WI38 (cell line): ENCODE data around the gene PPEF1.

ENCODE experiments used
- H3K4me3 ChIP-seq: 2 replicates; pipeline ENCODE4 v1.5.1; 2011; ENCODE audit warnings: low read depth, mild to moderate bottlenecking, control low read depth, low read length
- TF ChIP-seq, protein P1 (sequence below): IDR thresholded peaks from 2 replicates; pipeline ENCODE4 v1.5.1; 2012; ENCODE audit warnings: low read depth, mild to moderate bottlenecking, control low read depth, low read length

PPEF1 gene, protein sequence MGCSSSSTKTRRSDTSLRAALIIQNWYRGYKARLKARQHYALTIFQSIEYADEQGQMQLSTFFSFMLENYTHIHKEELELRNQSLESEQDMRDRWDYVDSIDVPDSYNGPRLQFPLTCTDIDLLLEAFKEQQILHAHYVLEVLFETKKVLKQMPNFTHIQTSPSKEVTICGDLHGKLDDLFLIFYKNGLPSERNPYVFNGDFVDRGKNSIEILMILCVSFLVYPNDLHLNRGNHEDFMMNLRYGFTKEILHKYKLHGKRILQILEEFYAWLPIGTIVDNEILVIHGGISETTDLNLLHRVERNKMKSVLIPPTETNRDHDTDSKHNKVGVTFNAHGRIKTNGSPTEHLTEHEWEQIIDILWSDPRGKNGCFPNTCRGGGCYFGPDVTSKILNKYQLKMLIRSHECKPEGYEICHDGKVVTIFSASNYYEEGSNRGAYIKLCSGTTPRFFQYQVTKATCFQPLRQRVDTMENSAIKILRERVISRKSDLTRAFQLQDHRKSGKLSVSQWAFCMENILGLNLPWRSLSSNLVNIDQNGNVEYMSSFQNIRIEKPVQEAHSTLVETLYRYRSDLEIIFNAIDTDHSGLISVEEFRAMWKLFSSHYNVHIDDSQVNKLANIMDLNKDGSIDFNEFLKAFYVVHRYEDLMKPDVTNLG

DNA sequence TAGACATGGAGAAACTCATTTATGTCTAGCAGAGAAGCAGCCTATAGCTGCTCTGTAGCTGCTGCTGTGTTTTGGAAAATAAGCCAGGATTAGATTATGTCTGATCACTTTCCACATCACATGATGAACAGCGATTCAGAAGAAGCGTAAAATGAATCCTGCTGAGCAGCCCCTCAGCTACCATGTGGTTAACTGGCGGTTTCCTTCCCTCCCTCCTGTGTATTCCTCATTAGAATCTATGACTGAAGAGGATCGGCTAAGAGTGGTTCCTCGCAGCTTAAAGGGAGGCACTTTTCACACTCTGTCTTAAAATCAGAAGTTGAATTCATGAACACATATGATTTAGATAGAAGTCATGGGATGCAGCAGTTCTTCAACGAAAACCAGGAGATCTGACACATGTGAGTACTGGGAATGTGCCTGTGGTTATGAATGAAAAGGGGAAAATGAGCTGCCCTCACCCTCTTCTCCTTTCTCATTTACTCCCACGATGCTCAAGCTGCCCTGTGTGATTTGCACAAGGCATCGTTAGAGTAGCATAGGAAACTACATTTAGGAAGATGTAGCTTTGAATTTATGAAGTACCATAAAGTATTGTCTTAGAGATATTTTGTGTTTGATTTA lies at the start of gene PPEF1:
Gene PPEF1, plus strand, starts transcription at position 220 of the 624 bp plus-strand sequence. Its CDS starts 136 bp downstream, at position 356.
- TF ChIP-seq, protein P1, sequence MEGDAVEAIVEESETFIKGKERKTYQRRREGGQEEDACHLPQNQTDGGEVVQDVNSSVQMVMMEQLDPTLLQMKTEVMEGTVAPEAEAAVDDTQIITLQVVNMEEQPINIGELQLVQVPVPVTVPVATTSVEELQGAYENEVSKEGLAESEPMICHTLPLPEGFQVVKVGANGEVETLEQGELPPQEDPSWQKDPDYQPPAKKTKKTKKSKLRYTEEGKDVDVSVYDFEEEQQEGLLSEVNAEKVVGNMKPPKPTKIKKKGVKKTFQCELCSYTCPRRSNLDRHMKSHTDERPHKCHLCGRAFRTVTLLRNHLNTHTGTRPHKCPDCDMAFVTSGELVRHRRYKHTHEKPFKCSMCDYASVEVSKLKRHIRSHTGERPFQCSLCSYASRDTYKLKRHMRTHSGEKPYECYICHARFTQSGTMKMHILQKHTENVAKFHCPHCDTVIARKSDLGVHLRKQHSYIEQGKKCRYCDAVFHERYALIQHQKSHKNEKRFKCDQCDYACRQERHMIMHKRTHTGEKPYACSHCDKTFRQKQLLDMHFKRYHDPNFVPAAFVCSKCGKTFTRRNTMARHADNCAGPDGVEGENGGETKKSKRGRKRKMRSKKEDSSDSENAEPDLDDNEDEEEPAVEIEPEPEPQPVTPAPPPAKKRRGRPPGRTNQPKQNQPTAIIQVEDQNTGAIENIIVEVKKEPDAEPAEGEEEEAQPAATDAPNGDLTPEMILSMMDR, result no peak
- H3K4me3 ChIP-seq, result no peak within 1 kb of the TSS

DNA sequence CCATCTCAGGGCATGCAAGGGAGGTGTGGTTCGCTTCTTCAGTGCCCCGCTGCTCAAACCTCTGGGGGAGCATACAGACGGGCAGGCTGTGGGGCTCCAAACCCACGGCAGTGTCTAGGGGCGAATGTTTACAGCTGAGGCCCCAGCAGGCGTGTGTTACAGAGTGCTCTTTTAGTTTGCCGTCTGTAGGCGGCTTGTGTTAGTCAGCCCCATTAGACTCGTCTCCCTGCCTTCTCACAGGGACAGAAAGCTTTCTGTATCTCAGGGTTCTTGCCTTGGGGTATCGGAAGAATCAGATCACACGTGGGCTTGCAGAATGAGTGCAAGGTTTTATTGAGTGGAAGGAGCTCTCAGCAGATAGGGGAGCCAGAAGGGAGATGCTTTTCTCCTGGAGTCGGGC lies 46.2 kb upstream of the PPEF1 start:
- TF ChIP-seq, protein P1, result no peak
- H3K4me3 ChIP-seq, result no peak overlapping the region

DNA sequence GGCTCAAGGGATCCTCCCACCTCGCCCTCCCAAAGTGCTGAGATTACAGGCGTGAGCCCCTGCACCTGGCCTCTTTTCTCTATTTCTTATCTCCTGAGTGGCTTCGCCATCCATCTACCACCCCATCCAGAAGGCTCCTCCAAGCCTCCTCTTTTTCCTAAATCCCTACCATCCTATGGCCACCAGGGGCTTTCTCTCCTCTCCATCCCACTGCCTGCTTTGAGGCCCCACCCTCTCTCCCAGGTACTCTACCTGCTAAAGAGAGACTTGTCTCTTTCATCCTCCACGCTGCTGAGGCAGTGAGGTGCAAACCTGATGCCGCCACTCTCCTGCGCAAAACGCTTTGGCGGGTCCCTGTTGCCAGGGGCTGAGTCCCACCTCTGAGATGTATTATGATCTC lies 42.5 kb upstream of the PPEF1 start:
- TF ChIP-seq, protein P1, result no peak
- H3K4me3 ChIP-seq, result no peak overlapping the region

DNA sequence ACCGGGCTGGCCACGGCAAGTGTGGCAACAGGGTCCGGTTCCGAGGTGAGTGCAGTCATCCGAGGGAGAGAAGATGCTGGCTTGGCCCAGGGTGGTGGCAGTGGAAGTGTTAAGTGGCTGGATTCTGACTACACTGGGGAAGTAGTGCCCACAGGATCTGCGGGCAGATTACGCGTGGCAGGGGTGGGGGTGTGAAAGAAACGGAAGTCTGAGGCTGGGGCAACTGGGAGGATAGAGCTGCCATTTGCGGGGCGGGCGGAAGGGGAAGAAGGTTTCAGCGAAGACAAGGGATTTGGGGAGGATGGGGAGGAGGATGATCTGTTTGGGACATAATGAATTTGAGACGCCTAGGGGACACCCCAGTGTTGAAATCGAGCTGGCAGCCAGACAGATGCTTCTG lies 40.8 kb upstream of the PPEF1 start:
- H3K4me3 ChIP-seq, result no peak overlapping the region
- TF ChIP-seq, protein P1, result no peak

DNA sequence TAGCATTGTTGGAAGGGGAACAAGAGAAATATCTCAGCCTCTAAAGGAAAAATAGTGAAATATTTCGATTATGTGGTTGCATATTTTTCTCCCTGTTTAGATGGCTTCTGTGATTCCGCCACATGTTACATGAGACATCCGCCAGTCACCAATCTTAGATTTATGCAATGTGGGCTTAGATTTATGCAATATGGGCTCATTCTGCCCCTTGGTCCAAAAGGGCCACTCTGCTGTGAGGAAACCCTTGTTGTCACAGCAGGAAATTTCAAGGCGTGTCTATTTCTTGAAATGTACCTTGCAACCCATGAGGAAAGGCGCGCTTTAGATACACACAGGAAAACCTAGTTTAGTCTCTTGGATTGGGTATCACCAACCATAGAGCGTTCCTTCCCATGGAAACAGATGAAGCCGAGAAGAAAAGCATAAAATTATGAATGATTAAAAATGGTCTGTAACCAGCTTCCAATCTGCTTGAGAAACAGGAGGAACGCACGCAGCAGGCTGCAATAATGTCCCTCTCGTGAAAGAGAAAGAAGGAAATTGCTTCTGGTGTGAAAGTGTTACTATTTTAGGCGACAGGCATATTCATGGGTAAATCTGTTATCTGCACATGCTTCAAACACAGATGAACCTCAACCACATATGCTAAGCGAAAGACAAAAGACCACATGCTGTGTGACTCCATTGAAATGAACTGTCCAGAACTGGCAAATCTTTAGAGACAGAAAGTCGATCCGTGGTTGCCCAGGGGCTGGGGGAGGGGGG lies 39.2 kb upstream of the PPEF1 start:
- H3K4me3 ChIP-seq, result no peak overlapping the region
- TF ChIP-seq, protein P1, result no peak

DNA sequence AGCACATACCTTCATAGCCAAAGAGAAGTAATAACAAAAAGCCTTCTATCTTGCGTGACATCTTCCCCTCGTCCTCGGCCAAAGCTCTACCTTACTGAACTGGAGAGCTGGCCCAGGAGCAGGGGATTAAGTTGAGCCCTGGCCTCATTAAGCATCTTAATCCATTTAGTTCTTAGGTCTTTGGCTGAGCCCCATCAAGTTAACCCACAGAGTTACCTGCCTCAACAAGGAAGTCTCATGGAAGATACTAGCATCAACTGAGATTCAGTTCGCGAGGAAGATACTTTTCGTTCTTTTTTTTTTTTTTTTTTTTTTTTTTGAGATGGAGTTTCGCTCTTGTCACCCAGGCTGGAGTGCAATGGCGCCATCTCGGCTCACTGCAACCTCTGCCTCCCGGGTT lies 35.4 kb upstream of the PPEF1 start, which contains the start of gene RS1:
Gene RS1, minus strand, starts transcription at position 101 of the 400 bp plus-strand sequence. Its CDS starts 40 bp downstream, at position 61.
- TF ChIP-seq, protein P1, result no peak
- no peak within 1 kb of the TSS for H3K4me3 ChIP-seq
